Measurements from ENCODE around the gene LRRC10B.

The LRRC10B gene

DNA sequence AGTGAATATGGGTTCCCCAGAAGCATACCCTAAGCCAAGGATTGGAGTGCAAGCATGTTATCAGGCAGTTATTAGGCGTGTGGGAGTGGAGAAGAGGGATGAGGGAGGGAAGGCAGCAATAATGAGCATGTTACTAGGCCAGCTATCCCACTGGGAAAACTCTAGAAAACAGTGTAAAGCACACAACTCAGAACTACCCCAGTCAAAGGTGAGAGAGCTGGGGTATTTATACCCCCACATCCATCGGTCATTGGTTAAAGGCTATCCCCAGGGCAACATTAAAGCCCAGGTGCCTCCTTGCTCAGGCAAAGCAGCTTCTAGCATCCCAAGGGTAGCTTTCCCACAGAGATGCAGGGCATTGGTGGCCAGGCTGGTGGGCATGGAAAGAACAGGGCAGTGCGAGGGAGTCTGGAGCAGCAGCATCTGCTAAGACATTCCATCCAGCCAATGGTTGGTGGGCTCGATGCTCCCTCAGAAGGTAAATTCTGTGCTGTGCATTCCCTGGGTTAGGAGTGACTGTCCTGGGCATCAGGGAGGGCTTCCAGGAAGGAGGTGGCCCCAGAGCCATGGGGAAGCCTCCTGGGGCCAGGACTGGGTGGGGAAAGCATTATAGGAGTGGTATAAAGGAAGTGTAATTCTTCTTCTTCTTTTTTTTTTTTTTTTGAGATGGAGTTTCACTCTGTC is 21.1 kb upstream of the LRRC10B start:
- no peak for DNase-seq

DNA sequence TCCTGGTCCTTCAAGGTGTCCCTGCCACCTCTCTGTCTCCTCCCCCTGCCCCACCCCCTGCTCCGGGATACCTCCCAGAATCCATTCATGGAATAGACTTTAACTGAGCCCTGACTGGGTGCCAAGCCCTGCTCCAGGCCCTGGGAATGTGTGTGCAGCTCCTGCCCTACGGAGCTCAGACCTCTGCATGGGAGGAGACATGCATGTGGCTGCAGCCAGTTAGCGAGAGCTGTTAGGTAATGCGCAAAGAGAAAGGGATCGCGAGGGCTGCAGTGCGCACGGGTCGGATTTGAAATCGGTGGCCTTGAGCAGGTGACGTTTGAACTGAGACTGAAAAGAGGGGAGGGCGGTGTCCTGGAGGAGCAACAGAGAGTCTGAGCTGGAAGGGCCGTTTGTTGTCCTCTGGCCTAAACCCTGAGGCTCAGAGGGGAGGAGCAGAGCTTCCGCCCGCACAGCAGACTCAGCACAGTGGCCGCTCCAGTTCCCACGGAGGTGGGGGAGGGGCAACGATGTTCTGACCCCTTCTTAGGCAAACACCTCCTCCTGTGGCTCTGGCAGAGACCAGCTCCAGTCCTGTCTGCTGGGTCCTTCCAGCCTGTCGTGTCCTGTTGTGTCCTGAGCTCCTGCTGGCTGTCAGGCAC is 19.8 kb upstream of the LRRC10B start:
- no peak for DNase-seq

DNA sequence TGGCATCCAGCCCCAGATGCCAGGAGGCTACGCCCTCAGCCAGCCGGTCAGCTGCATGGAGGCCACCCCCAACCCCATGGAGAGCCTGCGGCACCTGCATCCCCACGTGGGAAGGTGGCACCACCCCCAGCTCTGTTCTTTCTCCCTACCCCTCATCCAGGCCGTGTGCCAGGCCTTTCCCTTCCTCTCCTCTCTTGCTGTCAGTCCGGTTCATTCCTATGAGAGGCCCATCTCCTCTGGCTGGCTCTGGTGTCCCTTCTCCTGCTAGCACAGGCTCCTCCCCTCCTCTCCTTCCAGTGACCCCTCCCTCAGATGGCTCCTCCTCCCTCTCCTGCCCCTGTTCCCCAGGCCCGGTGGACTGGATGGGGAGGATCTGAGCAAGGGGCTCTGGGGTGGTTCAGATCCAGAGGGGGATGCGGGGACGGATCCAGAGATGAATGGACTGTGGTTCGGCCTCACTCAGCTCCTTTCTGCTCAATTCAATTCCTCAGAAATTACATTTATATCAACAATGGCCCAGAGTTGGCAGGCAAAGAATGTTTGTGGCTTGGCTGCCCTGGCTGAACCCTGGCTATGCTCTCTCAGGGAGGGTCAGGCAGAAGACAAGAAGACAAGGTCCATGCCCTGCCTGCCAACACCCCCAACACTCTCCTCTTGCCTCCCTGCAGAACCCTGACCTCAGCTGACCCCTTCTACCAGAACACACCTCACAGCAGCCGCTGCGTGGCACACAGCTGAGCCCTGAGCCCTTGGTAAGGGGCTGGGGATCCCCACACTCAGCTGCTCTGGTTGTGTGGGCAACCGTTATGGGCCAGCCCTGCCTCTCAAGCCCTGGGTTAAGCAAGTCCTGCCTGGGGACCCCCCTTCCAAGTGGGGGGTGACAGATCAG is 18.5 kb upstream of the LRRC10B start:
- DNase-seq, result no peak

DNA sequence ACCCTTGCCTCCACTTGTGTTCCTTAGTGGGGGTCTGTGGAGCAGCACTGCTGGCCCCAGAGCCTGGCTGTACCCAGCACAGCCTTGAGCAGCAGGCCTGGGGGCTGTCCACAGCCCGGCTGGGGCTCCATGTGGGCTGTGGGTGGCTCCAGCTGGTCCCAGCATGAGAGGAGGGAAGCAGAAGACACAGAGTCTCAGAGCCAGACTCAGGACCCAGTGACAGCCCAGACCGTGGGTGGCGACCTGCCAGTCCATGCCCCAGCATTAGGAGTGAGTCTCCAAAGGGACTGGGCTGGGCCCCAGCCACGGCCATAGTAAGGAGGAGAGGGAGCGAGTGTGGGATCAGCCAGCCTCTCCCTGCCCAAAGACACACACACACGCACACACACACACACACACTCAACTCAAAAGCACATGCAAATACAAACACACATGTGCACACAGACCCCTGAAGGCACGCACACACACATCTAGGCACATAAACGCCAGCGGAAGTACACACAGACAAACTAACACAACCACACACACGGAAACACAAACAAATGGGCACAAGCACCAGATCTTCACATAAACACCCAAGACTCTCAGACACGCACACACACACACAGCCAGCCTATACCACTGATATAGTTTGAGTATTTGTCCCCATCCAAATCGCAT is 16.7 kb upstream of the LRRC10B start:
- DNase-seq, result no peak

DNA sequence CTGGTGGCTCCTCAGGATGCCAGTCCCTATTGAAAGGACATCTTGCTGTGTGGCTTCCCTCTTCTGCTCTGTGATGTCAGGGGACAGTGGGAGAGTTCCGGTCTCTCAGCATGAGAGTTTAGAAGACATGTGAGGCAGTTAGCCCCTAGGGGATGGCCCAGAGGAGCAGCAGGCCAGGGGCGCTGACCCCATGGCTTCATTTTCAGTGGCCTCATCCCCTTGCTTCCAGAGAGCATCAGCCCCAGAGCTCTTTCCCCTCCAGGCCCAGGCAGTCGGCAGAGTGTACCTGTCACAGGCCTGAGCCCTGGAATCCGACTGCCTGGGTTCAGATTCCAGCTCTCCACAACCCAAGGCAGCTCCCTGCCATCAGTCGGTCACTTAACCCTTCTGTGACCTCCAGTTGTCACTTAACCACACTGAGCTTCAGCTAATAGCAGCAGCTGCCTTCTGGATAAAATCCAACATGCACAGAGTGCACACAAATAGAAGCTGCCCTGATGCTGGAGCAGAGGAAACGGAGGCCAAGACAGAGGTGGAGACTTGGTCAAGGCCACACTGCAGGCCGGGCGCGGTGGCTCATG is 14.1 kb upstream of the LRRC10B start:
- no peak for DNase-seq

DNA sequence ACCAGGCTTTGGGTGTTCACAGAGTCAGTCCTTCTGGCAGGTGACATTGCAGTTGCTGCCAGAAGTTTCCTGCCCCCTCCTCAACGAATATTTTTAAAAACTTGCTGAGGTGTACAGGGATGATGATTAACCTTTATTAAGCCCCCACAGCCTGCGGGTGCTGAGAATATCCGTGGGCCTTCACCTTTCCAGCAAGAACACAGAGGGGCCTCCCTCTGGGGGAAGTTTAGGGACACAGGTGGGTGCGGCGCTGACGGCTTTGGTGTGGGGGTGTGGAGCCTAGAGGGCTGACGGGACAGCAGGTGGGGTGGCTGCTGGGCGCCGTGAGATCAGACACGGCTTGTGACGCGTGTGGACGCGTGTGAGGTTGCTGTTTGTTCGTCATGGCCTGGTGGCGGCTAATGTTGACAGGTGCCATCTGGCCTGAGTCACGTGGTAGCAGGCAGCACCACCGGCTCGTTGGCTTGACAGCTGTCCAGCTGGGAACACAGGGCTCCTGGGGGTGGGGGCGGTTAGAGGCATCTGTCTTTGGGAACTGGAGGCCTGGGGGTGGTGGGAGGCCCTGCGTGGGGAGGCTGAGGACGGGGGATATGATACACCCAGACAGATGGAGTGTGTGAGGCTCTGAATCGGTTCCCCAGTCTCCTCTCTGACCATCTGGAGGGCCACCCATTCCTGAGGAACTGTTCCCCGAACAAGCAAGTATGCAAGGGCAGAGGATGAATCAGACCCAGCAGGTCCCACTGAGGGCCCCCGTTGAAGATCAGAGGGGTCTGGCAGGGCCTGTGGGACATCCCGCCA is 12.5 kb upstream of the LRRC10B start:
- DNase-seq, result no peak

DNA sequence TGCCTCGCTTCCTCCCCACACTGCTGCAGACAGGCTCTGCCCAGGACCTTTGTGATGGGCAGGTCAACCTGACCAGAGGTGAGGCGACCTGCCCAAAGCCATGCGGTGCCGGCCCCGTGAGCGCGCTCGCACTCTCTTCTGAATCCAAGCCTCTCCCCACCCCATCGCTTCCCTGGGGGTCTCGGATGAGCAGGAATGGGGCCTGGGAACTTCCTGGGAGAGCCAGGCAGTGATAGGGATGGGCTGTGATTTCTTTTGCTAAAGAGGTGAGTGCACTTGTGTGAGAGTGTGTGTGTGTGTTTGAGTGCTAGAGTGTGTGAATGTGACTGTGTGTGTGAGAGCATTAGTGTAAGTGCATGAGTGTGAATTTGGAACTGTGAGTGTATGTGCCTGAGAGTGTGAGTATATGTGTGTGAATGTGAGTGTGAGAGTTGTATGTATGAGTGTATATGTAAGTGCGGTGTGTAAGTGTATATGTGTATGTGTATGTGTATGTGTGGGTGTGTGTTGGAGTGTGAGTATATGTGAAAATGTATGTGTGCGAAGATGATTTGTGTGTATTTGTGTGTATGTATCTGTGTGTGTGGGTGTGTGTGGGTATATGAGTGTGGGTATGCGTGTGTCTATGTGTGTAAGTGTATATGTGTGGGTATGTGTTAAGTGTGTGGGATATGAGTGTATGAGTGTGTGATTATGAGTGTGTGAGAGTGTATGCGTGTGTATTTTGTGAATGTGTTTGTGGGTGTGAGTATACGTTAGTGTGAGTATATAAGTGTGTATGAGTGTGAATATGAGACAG is 11.7 kb upstream of the LRRC10B start:
- DNase-seq, result no peak

DNA sequence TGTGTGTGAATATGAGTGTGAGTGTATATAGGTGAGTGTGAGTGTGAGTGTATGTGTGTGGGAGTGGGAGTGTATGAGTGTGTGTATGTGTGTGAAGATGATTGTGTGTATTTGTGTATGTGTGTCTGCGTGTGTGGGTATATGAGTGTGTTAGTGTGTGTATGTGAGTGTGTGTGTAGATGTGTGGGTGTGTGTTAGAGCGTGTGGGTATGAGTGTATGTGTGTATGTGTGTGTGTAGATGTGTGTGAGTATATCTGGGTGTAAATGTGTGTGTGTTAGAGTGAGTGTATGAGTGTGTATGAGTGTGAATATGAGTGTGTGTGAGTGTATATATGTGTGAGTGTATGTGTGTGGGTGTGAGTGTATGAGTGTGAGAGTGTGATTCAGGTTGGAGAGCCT is 11.1 kb upstream of the LRRC10B start:
- no peak for DNase-seq

DNA sequence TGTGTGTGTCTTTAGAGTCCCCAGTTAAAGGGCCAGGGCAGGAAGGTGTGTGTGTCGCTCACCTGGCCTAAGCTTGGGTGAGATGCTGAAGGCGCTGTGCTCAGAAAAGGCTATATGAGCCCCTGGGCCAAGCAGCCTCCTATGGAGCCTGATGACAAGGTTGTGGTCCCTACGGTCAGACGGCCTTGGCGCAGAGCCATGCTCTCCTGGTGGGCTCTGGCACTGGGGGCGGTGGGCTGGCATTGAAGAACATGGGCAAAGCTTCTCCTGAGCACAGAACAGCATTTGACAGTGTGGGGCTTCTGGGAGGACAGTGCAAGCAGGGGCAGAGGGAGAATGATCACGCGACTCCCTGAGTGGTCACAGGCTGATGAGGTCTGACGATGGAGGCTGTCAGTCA is 10.7 kb upstream of the LRRC10B start:
- no peak for DNase-seq

DNA sequence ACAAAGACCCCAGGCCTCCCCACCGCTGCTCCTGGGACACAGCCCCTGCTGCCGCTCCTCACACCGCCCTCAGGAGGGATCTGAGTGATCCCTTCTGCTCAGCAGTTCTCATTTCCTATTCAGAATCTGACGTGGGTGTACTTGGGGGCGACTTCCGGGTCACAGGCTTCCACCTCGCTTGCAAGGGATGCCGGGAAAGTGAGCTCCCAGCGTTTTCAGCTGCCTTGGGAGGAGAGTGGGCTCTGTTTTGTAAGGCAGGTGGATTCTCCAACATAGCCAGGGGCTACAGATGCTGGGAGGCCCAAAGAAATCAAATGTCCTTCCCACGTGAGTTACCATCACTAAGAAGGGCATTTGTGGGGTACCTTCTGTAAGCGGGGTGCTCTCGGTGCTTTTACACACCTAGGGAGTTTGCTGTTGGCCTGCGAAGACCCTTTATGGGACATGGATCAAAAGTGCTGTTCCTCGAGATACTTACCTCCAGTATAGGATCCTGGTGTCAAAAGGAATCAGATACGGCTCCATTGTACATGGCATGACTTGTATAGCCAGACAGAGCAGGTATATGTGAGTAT is 9.7 kb upstream of the LRRC10B start:
- no peak for DNase-seq

DNA sequence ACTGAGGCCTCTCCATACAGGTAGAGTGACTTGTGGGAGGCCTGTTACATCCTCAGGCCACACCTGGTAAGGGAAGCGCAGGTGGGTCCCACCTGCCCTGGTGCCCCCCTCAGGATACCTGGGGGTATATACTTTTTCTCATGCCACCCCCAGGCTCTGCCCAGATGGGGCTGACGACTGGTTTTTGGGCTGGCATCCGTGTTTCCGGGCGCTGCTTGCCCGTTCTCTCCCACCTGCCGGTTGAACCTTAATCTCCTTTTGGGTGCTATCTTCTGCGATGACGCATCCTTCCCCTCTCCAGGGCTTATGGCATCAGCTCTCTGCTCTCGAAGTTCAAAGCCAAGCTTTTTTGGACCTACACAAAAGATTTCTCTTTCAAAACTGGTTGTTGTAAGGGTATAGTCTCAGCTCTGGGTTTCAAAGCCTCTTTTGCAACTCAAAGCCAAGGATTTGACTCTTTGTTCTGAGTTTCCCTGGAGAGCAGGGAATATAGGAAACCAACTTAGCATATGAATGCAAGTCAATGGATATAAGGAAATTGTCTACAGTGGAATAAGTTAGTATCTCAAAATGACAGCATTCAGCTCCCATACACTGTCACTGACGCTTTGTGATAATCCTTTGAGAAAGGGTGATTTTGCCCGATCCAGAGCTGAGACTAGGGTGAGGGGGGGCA is 8.6 kb upstream of the LRRC10B start:
- DNase-seq, result no peak

DNA sequence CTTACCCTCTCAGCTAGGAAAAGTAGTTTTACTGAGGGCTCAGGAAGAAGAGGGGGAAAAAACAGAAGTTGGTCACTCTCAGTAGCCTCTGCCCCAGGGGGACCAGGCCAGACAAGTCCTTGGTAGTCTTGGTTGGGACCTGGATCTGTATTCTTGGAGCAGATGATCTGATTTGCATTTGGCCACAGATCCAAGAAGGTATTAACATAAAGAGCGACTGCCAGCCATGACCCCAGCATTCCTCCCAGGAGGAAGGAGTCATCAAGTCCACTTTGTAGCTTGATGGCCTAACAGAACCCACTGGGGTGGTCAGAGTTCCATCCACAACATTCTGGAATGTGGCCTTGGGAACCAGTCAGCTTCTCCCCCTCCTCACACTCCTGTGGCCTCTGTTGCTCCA is 6.0 kb upstream of the LRRC10B start:
- no peak for DNase-seq

DNA sequence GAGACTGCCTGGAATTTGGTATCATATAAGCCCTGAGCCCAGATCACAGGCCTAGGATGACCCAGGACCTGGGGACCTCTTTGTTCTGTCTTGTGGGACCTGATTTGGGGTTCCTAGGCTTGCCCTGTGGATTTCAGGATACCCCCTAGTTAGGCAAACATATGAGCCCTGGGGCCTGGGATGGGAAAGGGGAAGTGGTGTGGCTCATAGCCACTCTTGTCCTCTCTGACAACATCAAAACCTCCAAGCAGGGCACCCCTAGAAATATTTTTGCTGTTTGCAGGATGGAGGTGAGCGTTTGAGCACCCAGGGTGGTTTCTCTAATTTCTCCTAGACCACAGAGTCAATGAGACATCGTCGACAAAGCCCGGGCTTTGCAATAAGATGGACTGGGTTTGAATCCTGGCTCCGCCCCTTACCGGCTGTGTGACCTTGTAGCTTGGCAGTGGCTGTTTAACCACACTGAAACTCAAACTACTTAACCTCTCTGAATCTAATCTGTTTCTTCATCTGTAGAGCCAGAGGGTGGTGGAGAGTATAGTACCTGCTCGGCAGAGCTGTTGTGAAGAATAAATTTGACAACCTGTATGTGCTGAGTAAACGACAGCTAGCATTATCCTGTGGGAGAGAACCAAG is 5.3 kb upstream of the LRRC10B start:
- DNase-seq, result no peak

DNA sequence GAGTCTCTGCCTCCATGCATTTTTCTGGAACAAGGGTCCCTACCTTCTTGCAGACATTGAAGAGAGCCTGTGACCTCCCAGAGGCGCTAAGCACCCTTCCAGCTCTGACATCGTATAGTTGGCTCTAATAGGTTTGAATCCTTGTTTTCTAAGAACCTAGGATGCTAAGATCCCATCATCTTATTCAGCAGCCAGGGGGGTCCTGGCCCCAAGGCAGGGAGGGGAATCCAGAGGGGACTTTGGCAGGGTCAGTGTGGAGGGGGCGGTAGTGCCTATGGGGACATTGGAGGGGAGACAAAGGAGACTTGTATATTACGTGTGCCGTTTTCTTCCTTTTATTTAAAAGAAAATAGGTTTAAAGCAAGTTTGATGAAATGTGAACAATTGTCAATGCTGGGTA is 3.4 kb upstream of the LRRC10B start:
- no peak for DNase-seq

DNA sequence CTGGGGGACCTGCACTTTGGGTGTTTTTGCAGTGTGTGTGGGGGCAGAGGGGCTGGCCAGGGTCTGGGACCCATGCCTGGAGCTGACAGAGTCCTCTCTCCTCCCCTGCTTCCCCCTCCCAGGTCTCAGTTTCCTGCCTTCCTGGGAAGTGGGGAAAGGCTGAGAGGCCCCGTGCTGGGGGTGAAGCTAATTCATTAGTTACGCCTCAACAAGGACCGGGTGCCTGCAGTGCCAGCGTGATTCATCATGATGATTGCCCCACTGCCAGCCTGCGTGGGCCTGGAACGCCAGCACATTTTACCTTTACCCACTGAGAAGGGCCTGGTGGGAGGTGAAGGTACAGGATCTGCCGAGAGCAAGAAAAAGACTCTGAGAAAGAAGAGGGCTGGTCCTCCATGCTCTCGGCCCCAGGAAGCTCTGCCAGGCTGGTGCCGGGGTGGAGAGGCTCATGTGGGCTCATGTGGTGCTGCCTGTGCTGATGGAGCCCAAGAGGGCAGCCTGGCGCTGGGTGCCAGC is 2.9 kb upstream of the LRRC10B start:
- DNase-seq, result no peak

DNA sequence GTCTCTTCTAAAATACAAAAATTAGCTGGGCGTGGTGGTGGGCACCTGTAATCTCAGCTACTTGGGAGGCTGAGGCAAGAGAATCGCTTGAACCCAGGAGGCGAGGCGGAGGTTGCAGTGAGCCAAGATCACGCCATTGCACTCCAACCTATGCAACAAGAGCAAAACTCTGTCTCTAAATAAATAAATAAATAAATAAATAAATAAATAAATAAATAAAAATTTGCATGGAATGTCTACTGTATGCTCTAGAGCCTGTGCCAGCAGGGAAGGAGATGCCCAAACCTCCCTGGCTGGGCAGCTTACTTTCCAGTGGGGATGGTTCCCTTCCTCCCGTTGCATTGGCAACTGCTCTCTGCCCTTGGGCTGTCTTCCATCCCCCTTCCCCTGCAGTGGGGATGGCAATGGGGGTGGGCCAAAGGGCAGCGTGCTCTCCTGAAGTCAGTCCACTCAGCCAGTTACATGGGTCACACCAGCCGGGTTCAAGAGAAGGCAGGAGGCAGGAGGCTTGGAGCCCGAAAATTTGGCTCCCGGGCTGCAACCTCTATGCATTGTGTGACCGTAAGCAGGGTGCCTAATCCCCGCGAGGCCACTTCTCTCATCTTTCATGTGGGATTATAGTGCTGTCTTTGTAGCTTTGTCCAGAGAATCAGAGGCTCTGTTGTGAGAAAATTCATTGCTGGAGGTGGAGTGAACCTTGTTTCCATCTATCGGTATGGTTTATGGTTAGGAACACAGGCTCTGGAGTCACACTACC is 1.4 kb upstream of the LRRC10B start:
- DNase-seq, result no peak

DNA sequence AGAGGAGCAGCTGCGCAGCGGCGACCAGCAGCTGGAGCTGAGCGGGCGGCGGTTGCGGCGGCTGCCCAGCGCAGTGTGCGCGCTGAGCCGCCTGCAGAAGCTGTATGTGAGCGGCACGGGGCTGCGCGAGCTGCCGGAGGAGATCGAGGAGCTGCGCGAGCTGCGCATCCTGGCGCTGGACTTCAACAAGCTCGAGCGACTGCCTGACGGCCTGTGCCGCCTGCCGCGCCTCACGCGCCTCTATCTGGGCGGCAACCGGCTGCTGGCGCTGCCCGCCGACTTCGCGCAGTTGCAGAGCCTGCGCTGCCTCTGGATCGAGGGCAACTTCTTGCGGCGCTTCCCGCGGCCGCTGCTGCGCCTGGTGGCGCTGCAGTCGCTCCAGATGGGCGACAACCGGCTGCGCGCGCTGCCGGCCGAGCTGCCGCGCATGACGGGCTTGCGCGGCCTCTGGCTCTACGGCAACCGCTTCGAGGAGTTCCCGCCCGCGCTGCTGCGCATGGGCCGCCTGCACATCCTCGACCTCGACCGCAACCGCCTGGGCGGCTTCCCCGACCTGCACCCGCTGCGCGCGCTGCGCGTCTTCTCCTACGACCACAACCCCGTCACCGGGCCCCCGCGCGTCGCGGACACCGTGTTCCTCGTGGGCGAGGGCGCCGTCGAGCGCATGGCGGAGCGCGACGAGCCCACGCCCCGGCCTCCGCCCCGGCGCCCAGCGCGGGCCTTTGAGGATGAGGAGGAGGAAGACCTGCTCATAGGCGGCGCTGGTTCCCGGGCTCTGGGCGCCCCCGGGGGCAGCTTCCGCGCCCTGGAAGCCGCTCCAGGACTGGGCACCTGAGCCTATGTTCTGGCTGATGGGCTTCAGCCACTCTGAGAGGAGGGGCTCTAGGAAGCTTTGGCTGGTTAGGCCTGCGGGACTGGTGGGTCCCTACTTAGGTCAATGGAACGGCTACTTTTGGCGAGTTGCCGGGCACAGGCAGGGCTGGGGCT is 787 bp downstream of the LRRC10B start:
- peak; percentile 82 for DNase-seq
